ENCODE results near the gene OGFOD2. TPM values are rescaled to one million over a fixed set of nuclear protein-coding genes. Genes with fewer than 3 reads are reported as not detected.

OGFOD2 gene
- total and polyA plus RNA-seq, 9 of the 15 experiments (the other 6 are each of a cell fraction or from before 2014, with no cell fraction given), result 1.4 to 111 (median 18.5) TPM

DNA sequence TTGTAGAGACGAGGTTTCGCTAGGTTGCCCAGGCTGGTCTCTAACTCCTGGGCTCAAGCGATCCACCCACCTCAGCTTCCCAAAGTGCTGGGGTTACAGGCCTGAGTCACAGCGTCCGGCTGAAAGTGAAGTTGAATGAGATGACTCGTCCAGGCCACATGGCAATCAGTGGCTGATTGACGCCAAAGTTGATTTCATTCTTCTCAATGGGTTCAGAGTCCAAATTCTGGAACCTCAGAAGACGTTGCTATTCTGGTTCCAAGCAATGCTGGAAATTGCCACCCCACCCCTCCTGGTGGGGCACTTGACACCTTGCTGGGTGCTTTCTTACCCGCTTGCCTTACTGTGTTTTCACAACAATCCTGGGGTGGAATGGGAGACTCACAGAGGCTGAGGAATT lies 23.6 kb upstream of the OGFOD2 start (continued):
- TF ChIP-seq, protein P1, sequence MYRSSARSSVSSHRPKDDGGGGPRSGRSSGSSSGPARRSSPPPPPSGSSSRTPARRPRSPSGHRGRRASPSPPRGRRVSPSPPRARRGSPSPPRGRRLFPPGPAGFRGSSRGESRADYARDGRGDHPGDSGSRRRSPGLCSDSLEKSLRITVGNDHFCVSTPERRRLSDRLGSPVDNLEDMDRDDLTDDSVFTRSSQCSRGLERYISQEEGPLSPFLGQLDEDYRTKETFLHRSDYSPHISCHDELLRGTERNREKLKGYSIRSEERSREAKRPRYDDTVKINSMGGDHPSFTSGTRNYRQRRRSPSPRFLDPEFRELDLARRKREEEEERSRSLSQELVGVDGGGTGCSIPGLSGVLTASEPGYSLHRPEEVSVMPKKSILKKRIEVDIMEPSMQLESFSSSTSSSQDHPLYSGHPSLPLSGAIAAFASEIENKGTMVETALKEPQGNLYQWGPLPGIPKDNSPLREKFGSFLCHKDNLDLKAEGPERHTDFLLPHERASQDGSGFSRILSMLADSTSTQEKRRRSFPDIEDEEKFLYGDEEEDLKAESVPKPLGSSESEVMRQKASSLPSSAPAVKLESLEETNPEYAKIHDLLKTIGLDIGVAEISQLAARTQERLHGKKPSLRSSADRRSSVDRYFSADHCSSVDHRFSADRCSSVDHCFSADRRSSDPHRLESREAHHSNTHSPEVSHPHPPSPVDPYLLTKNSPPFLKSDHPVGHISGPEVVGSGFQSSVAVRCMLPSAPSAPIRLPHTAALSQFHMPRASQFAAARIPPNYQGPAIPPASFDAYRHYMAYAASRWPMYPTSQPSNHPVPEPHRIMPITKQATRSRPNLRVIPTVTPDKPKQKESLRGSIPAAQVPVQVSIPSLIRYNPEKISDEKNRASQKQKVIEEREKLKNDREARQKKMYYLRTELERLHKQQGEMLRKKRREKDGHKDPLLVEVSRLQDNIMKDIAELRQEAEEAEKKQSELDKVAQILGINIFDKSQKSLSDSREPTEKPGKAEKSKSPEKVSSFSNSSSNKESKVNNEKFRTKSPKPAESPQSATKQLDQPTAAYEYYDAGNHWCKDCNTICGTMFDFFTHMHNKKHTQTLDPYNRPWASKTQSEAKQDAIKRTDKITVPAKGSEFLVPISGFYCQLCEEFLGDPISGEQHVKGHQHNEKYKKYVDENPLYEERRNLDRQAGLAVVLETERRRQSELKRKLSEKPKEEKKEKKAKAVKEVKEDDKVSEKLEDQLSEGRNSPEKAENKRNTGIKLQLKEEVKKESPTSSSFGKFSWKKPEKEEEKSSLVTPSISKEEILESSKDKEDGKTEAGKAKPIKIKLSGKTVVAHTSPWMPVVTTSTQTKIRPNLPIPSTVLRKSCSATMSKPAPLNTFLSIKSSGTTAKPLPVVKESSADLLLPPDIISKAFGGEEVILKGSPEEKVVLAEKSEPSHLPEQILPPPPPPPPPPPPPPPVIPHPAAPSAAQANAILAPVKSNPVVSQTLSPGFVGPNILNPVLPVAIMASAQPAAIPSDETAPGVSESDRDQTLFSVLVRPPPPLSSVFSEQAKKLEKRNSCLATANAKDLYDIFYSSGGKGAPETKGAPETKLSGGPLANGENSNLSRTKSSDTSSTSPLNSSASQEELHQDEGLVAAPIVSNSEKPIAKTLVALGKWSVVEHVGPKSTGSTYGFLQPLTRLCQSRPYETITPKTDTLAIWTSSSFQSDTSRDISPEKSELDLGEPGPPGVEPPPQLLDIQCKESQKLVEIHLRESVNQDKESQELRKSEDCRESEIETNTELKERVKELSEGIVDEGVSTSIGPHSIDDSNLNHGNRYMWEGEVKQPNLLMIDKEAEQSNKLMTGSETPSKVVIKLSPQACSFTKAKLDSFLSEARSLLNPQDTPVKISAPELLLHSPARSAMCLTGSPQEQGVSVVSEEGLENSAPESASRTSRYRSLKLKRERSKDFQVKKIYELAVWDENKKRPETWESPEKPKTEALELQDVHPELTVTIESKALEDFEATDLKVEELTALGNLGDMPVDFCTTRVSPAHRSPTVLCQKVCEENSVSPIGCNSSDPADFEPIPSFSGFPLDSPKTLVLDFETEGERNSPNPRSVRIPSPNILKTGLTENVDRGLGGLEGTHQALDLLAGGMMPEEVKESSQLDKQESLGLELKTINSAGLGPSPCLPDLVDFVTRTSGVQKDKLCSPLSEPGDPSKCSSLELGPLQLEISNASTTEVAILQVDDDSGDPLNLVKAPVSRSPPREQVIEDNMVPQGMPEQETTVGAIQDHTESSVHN (IDR thresholded peaks at IDR 0.05; ENCODE audit: borderline replicate concordance in 1 of 2, low read depth in 1 of 2), result no peak
- peak; percentile 24; the same call in 1 of the 2 replicates for TF ChIP-seq JUN (IDR thresholded peaks at IDR 0.05; ENCODE audit: borderline replicate concordance, low read depth, low read length)
- TF ChIP-seq JUN (CRISPR knock-in tag; IDR thresholded peaks at IDR 0.05; ENCODE audit: borderline replicate concordance), result no peak
- no peak for TF ChIP-seq ILF3 (IDR thresholded peaks at IDR 0.05; ENCODE audit: borderline replicate concordance)
- no peak for TF ChIP-seq ESRRA (IDR thresholded peaks at IDR 0.05; ENCODE audit: borderline replicate concordance, low read depth)
- no peak for TF ChIP-seq ZNF77 (CRISPR knock-in tag; IDR thresholded peaks at IDR 0.05)
- TF ChIP-seq, protein P2, sequence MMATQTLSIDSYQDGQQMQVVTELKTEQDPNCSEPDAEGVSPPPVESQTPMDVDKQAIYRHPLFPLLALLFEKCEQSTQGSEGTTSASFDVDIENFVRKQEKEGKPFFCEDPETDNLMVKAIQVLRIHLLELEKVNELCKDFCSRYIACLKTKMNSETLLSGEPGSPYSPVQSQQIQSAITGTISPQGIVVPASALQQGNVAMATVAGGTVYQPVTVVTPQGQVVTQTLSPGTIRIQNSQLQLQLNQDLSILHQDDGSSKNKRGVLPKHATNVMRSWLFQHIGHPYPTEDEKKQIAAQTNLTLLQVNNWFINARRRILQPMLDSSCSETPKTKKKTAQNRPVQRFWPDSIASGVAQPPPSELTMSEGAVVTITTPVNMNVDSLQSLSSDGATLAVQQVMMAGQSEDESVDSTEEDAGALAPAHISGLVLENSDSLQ (IDR thresholded peaks at IDR 0.05), result peak; percentile 53; the same call in 1 of the 2 replicates

Data from K562 (cell line).